Gastroesophageal sphincter (tissue), 3 donors: ENCODE data around the gene MAN2A2.

Source experiments
- POLR2A ChIP-seq, 2 donors: fragments of 450-650 bp; IDR thresholded peaks; one replicate each; pipeline ENCODE4 v1.6.1; 2017; ENCODE audit warnings: antibody characterized with exemption in 2 of 2, mild to moderate bottlenecking in 2 of 2, moderate library complexity in 1 of 2
- POLR2AphosphoS5 ChIP-seq: sonication (generic); formaldehyde crosslinking; IDR thresholded peaks from one replicate; pipeline ENCODE4 v1.6.1; 2017; ENCODE audit warnings: antibody characterized with exemption
- TF ChIP-seq, protein P1 (sequence below), 4 experiments: fragments of 200-600 bp in 2 of 4; fragments of 450-650 bp in 2 of 4; sonication (generic) in 1 of 4; IDR thresholded peaks; one replicate each; pipeline ENCODE4 v1.5.1; 2017 to 2019; ENCODE audit warnings: antibody characterized with exemption in 4 of 4, mild to moderate bottlenecking in 2 of 4, moderate library complexity in 2 of 4

DNA sequence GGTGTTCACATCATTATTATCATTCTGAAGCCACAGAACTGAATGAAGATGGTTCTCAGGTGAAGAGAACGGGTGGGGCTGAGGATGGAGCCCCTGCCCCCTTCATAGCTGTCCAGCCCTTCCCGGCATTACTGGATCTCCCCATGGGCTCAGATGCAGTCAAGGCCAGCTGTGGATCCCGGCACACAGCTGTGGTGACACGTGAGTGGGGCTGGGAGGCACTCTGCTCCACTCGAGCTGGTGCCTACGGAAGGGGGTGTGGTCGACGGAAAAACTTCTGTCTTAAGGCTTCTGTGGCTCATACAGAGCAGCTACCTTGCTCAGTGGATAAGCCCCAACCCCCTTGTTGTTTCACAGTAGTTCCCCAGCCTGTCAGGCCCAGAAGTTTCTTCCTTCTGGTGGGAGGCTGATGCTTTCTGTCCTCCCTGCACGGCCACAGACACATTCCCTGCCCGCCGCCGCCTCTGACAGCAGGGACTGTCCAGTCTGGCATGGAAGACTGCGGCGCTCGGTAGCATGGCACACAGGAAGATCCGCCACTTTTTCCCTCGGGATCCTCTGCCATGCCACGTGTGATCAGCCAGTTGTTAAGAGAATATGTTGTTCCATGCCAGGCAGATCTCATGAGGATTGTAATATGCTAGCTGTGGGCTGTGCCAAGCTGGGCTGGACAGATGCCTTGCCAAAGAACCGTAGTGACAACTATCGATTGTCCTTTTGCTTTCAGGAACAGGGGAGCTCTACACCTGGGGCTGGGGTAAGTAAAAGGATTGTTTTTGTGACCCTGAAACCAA is 57.4 kb downstream of the MAN2A2 start:
- TF ChIP-seq, protein P1, sequence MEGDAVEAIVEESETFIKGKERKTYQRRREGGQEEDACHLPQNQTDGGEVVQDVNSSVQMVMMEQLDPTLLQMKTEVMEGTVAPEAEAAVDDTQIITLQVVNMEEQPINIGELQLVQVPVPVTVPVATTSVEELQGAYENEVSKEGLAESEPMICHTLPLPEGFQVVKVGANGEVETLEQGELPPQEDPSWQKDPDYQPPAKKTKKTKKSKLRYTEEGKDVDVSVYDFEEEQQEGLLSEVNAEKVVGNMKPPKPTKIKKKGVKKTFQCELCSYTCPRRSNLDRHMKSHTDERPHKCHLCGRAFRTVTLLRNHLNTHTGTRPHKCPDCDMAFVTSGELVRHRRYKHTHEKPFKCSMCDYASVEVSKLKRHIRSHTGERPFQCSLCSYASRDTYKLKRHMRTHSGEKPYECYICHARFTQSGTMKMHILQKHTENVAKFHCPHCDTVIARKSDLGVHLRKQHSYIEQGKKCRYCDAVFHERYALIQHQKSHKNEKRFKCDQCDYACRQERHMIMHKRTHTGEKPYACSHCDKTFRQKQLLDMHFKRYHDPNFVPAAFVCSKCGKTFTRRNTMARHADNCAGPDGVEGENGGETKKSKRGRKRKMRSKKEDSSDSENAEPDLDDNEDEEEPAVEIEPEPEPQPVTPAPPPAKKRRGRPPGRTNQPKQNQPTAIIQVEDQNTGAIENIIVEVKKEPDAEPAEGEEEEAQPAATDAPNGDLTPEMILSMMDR (IDR thresholded peaks at IDR 0.05) = no peak
- TF ChIP-seq POLR2AphosphoS5 (no peak), POLR2A (IDR thresholded peaks at IDR 0.05) (no peak)
